Measurements from ENCODE around the gene MRFAP1.

The MRFAP1 gene

GRCh38 chr4:6594826-6595355 is 45.6 kb upstream of the MRFAP1 start:
- no peaks in the 10 kb centered on the region for H3K27me3 ChIP-seq
- no peak overlapping the region for H3K4me3 ChIP-seq (ENCODE audit: low read depth in 1 of 2, low read length in 1 of 2)
- H3K9me3 ChIP-seq = no peaks in the 10 kb centered on the region
- no peak overlapping the region for H3K27ac ChIP-seq
- H3K4me1 ChIP-seq (ENCODE audit: control insufficient read depth in 1 of 2, insufficient read depth in 1 of 2, low read depth in 1 of 2, low read length in 1 of 2) = no peaks in the 10 kb centered on the region
- no peak for TF ChIP-seq CTCF (IDR thresholded peaks at IDR 0.05)
- peaks cover 99% of the 10 kb centered on the region for H3K36me3 ChIP-seq

GRCh38 chr4:6595897-6596537 is 44.5 kb upstream of the MRFAP1 start:
- Histone ChIP-seq H3K27ac (no peak overlapping the region), H3K9me3 (no peaks in the 10 kb centered on the region), H3K4me3 (ENCODE audit: low read depth in 1 of 2, low read length in 1 of 2) (no peak overlapping the region), H3K27me3 (no peaks in the 10 kb centered on the region), H3K36me3 (peaks cover 99% of the 10 kb centered on the region), H3K4me1 (ENCODE audit: control insufficient read depth in 1 of 2, insufficient read depth in 1 of 2, low read depth in 1 of 2, low read length in 1 of 2) (no peaks in the 10 kb centered on the region)
- TF ChIP-seq CTCF (IDR thresholded peaks at IDR 0.05) = no peak

- peaks cover 99% of the 10 kb centered on the region for H3K36me3 ChIP-seq
- no peak for TF ChIP-seq CTCF (IDR thresholded peaks at IDR 0.05)
Measured at GRCh38 chr4:6596948-6597347, 43.5 kb upstream of the MRFAP1 start.

GRCh38 chr4:6598127-6598526 is 42.4 kb upstream of the MRFAP1 start:
- H3K4me3 ChIP-seq (ENCODE audit: low read depth in 1 of 2, low read length in 1 of 2) = no peak overlapping the region
- no peak for TF ChIP-seq CTCF (IDR thresholded peaks at IDR 0.05)
- no peak overlapping the region for H3K27ac ChIP-seq
- no peaks in the 10 kb centered on the region for H3K27me3 ChIP-seq
- H3K9me3 ChIP-seq = no peaks in the 10 kb centered on the region
- peaks cover 99% of the 10 kb centered on the region for H3K36me3 ChIP-seq
- H3K4me1 ChIP-seq (ENCODE audit: control insufficient read depth in 1 of 2, insufficient read depth in 1 of 2, low read depth in 1 of 2, low read length in 1 of 2) = no peaks in the 10 kb centered on the region

More at GRCh38 chr4:6596948-6597347, 43.5 kb upstream of the MRFAP1 start:
- Histone ChIP-seq H3K4me1 (ENCODE audit: control insufficient read depth in 1 of 2, insufficient read depth in 1 of 2, low read depth in 1 of 2, low read length in 1 of 2) (no peaks in the 10 kb centered on the region), H3K9me3 (no peaks in the 10 kb centered on the region), H3K4me3 (ENCODE audit: low read depth in 1 of 2, low read length in 1 of 2) (no peak overlapping the region), H3K27me3 (no peaks in the 10 kb centered on the region), H3K27ac (no peak overlapping the region)

GRCh38 chr4:6598641-6599040 is 41.8 kb upstream of the MRFAP1 start:
- Histone ChIP-seq H3K4me1 (ENCODE audit: control insufficient read depth in 1 of 2, insufficient read depth in 1 of 2, low read depth in 1 of 2, low read length in 1 of 2) (no peaks in the 10 kb centered on the region), H3K27me3 (no peaks in the 10 kb centered on the region), H3K27ac (no peak overlapping the region), H3K4me3 (ENCODE audit: low read depth in 1 of 2, low read length in 1 of 2) (no peak overlapping the region), H3K9me3 (no peaks in the 10 kb centered on the region), H3K36me3 (peaks cover 99% of the 10 kb centered on the region)
- TF ChIP-seq CTCF (IDR thresholded peaks at IDR 0.05) = no peak

All from neutrophil (primary cell).